ENCODE results near the gene TMEM217. TPM values are rescaled to one million over a fixed set of nuclear protein-coding genes. Genes with fewer than 3 reads are reported as not detected.

The TMEM217 gene
- total and polyA plus RNA-seq, 2 of the 8 experiments (the other 6 are each of a cell fraction or from before 2014, with no cell fraction given) = 0.60 to 1.1 TPM

DNA sequence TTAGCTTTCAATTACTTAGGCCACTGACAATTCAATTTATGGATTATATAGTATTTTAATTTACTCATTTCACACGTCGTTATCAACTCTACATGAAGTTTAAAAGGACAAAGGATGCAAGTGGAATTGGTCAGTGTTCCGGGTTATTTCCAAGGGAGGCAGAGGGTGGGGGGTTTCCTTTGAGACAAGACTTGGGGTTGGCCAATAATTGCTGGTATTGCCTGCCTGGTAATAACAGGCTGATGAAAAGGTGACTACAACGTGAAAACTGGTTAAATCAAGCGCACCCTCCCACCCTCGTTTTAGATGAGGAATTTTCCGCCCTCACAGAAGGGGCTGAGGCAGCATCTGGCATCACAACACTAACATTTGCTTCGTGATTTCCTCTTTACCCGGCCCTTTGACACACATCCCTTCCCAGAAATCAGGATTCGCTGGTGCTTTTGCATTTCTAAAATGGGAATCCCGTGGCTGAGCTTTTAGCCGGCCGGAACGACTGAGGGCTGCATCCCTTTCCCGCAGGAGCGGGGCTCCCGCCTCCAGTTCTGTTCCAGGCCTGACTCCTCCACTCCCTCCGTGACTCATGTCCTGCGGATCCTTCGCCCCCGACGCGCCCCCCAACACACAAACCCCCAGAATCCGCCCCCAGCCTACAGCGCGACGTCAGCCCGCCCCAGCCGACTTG lies 89.0 kb downstream of the TMEM217 start (continued):
- TF ChIP-seq RNF2 (IDR thresholded peaks at IDR 0.05; ENCODE audit: borderline replicate concordance, low read depth, low read length, missing control alignments, poor library complexity, severe bottlenecking) = no peak
